ENCODE results near the gene ETHE1. TPM values are rescaled to one million over a fixed set of nuclear protein-coding genes. Genes with fewer than 3 reads are reported as not detected.

The ETHE1 gene
- total and polyA plus RNA-seq, 2 of the 8 experiments (the other 6 are each of a cell fraction or from before 2014, with no cell fraction given) = 19.9 to 96.0 TPM

GRCh38 chr19:43525836-43526771 is 897 bp downstream of the ETHE1 start (continued):
- TF ChIP-seq BCL11A (IDR thresholded peaks at IDR 0.05; ENCODE audit: low read depth in 2 of 2, low read length in 2 of 2) (no peak), POU5F1 (IDR thresholded peaks at IDR 0.05; ENCODE audit: low read depth, low read length) (no peak), PHF8 (conservative IDR thresholded peaks at IDR 0.05; ENCODE audit: low read depth, low read length) (no peak), RBBP5 (IDR thresholded peaks at IDR 0.05; ENCODE audit: borderline replicate concordance, low read depth, low read length) (no peak), NANOG (IDR thresholded peaks at IDR 0.05; ENCODE audit: insufficient read depth, low read depth, low read length, poor library complexity, severe bottlenecking) (no peak), SUZ12 (IDR thresholded peaks at IDR 0.05; ENCODE audit: low read length) (no peak), NRF1 (IDR thresholded peaks at IDR 0.05; ENCODE audit: low read depth, low read length) (no peak), CREB1 (IDR thresholded peaks at IDR 0.05) (no peak)

Measured in H1 (cell line).